GM13976 (cell line): ENCODE measurements around the gene PLEKHA1.

Experiments used
- DNase-seq: peaks from one replicate; pipeline ENCODE4 v3.0.0; 2012; ENCODE audit warnings: low spot score
- CTCF ChIP-seq: IDR thresholded peaks from 2 replicates; pipeline ENCODE4 v1.5.1; 2012; ENCODE audit warnings: borderline replicate concordance, mild to moderate bottlenecking; ENCODE audit not compliant: insufficient read depth; ENCODE audit errors: extremely low read depth, missing control alignments, control extremely low read depth
- in situ Hi-C: fragments of 300-500 bp; cut with MboI; formaldehyde crosslinking; loops from one replicate; pipeline ENCODE4 v1.12.0; 2022; ENCODE audit warnings: low sequenced_read_pairs, mixed read lengths, inconsistent platforms; ENCODE audit not compliant: unreplicated experiment

The PLEKHA1 gene

GRCh38 chr10:122350893-122351292 is 23.6 kb upstream of the PLEKHA1 start:
- no peak for TF ChIP-seq CTCF
- no peak for DNase-seq
- in situ Hi-C loops: no loop called here

GRCh38 chr10:122352817-122353525 is 21.5 kb upstream of the PLEKHA1 start:
- in situ Hi-C loops: no loop called here
- TF ChIP-seq CTCF: no peak
- DNase-seq: no peak

GRCh38 chr10:122354383-122354782 is 20.1 kb upstream of the PLEKHA1 start:
- no peak for TF ChIP-seq CTCF
- no peak for DNase-seq
- in situ Hi-C loops: no loop called here

GRCh38 chr10:122357685-122358084 is 16.8 kb upstream of the PLEKHA1 start:
- no peak for DNase-seq
- TF ChIP-seq CTCF: no peak

GRCh38 chr10:122359621-122360020 is 14.9 kb upstream of the PLEKHA1 start:
- no peak for DNase-seq
- TF ChIP-seq CTCF: no peak
- in situ Hi-C loops: no loop called here

More at GRCh38 chr10:122357685-122358084, 16.8 kb upstream of the PLEKHA1 start:
- in situ Hi-C loops: no loop called here

GRCh38 chr10:122361046-122361445 is 13.5 kb upstream of the PLEKHA1 start:
- in situ Hi-C loops: no loop called here
- TF ChIP-seq CTCF: no peak
- DNase-seq: no peak
